Left lung (tissue), 10 donors: ENCODE measurements around the gene DZIP1L. TPM values are rescaled to one million over a fixed set of nuclear protein-coding genes. Genes with fewer than 3 reads are reported as not detected.

Experiments used
- ATAC-seq: fragments of 200-7000 bp; cut with Tn5 transposase; one replicate; pipeline ENCODE4 v1.9.1; 2020; ENCODE audit warnings: moderate library complexity
- DNase-seq, 4 donors: peaks; one replicate each; pipeline ENCODE4 v3.0.0-alpha.2; 2013 to 2020
- H3K27ac ChIP-seq, 2 donors: fragments of 200-600 bp; sonication (generic) in 1 of 2; one replicate each; pipeline versions ENCODE4 v1.5.0 to v1.8.0; 2020 to 2021
- H3K27me3 ChIP-seq, 2 donors: fragments of 200-600 bp; sonication (generic) in 1 of 2; one replicate each; pipeline versions ENCODE4 v1.5.0 to v1.8.0; 2020 to 2021
- H3K36me3 ChIP-seq, 2 donors: fragments of 200-600 bp; sonication (generic) in 1 of 2; one replicate each; pipeline versions ENCODE4 v1.5.0 to v1.8.0; 2020 to 2021
- H3K4me1 ChIP-seq, 2 donors: fragments of 200-600 bp; one replicate each; pipeline ENCODE4 v1.8.0; 2021
- H3K4me3 ChIP-seq, 2 donors: fragments of 200-600 bp; sonication (generic) in 1 of 2; one replicate each; pipeline versions ENCODE4 v1.5.0 to v1.8.0; 2020 to 2021; ENCODE audit warnings: mild to moderate bottlenecking in 1 of 2
- H3K9me3 ChIP-seq, 2 donors: fragments of 200-600 bp; sonication (generic) in 1 of 2; one replicate each; pipeline versions ENCODE4 v1.5.0 to v1.8.0; 2020 to 2021
- CTCF ChIP-seq, 2 donors: fragments of 200-600 bp; sonication (generic) in 1 of 2; IDR thresholded peaks; one replicate each; pipeline versions ENCODE4 v1.5.0 to v1.8.0; 2021; ENCODE audit warnings: antibody characterized with exemption in 2 of 2
- intact Hi-C, 2 donors: fragments of 100-400 bp; cut with DNase I; formaldehyde crosslinking; loops; one replicate each; pipeline versions ENCODE4 v1.11.2 to v1.14.2; 2022
- polyA plus RNA-seq, 6 donors: library from polyadenylated mRNA; unstranded; fragments of 120-200 nt; gene quantifications; one replicate each; pipeline ENCODE4 v1.2.1, GENCODE V29; 2013; ENCODE audit not compliant: insufficient read length in 6 of 6
- total RNA-seq, 2 donors: library from RNA; stranded (reverse); fragmentation: NEBNext Ultra II Directional; extraction: Animal tissue kit (Norgen Biotek cat#: 25700); gene quantifications; one replicate each; pipeline ENCODE4 v1.2.1, GENCODE V29; 2021
- donor health status: DM: no; HTN: yes; CAD: no.
- donor health status: DM: no; HTN: no; CAD: no.

Gene DZIP1L
- total and polyA plus RNA-seq, 8 donors: 14.0 to 24.2 (median 19.7) TPM

DNA sequence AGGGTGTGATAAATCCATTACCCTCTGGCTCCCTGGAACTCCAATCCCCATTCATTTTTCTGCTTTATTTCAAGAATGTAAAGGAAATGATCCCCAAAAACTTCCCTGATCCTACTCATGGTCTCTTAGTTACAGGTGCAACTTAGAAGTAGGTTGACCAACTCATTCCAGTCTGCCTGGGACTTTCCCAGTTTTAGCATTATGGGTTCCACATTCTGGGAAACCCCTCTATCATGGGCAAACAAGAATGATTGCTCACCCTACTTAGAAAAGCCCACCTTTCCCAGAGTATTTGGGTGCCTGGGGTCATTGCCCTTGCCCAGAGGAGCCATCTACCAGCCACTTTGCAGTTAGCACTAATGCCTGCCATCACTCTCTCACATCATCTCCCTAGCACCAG lies 89.9 kb downstream of the DZIP1L start:
- no peak for DNase-seq
- intact Hi-C loops: no loop called here
- no peak overlapping the region for H3K27ac ChIP-seq
- no peaks in the 10 kb centered on the region for H3K27me3 ChIP-seq
- H3K36me3 ChIP-seq: peaks cover 0 to 59% of the 10 kb centered on the region in 2 donors
- H3K4me3 ChIP-seq: no peak overlapping the region
- H3K4me1 ChIP-seq: no peaks in the 10 kb centered on the region
- ATAC-seq: no peak
- H3K9me3 ChIP-seq: no peaks in the 10 kb centered on the region
- no peak for TF ChIP-seq CTCF (IDR thresholded peaks at IDR 0.05)

DNA sequence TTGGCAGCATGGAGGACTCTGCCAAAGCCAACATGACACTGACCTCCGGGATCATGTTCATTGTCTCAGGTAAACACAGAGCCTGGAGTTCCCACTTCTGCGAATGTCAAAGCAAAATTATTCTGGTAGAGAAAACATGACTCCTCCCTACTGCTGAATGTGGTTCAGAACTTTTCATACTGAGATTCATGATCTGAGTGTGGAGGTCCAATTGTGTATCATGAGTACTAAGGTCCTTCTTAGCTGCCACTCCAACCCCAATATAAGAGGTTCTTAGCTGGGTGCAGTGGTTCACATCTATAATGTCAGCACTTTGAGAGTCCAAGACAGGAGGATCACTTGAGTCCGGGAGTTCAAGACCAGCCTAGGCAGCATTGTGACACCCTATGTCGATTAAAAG lies 91.7 kb downstream of the DZIP1L start:
- H3K27me3 ChIP-seq: no peaks in the 10 kb centered on the region
- H3K4me1 ChIP-seq: no peaks in the 10 kb centered on the region
- TF ChIP-seq CTCF (IDR thresholded peaks at IDR 0.05): no peak
- H3K9me3 ChIP-seq: no peaks in the 10 kb centered on the region
- intact Hi-C loops: no loop called here
- ATAC-seq: no peak
- DNase-seq: no peak
- H3K4me3 ChIP-seq: no peak overlapping the region
- no peak overlapping the region for H3K27ac ChIP-seq
- peaks cover 0 to 42% of the 10 kb centered on the region in 2 donors for H3K36me3 ChIP-seq

- H3K27ac ChIP-seq: peak overlapping the region; percentile 47 to 62
- no peaks in the 10 kb centered on the region for H3K27me3 ChIP-seq
- H3K4me3 ChIP-seq: no peak overlapping the region
- intact Hi-C loops: no loop called here
- no peak for TF ChIP-seq CTCF (IDR thresholded peaks at IDR 0.05)
- DNase-seq (peak in 2 of 4 donors; percentile 5 to 39), ATAC-seq (peak; percentile 79)
- H3K36me3 ChIP-seq: peaks cover 0 to 14% of the 10 kb centered on the region in 2 donors
- H3K4me1 ChIP-seq: no peaks in the 10 kb centered on the region
- no peaks in the 10 kb centered on the region for H3K9me3 ChIP-seq
These were observed 95.9 kb downstream of the DZIP1L start for GRCh38 chr3:138019281-138020069.

GRCh38 chr3:138016065-138016464 lies 99.3 kb downstream of the DZIP1L start:
- Histone ChIP-seq H3K36me3 (no peaks in the 10 kb centered on the region), H3K27me3 (no peaks in the 10 kb centered on the region), H3K9me3 (no peaks in the 10 kb centered on the region), H3K4me1 (no peaks in the 10 kb centered on the region), H3K4me3 (no peak overlapping the region), H3K27ac (no peak overlapping the region)
- intact Hi-C loops: no loop called here
- ATAC-seq (no peak), DNase-seq (no peak)
- no peak for TF ChIP-seq CTCF (IDR thresholded peaks at IDR 0.05)

DNA sequence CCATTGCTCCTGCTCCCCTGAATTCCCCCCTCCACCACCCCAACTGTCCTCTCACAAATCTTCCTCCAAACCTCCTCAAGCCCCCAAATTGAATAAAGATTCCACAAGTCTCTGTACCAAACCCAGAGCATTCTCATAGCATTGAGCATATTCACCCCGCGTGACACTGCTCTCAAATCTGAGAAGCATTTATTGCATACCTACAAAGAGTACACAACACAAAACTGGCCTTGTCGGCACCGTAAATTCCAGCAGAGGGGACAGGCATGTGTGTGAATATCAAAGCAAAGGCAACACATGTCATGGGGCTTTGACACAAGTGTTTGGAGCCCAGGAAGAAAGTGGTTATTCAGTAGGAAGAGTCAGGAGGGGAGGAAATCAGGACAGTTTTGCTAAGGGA lies 102.9 kb downstream of the DZIP1L start:
- no peak for TF ChIP-seq CTCF (IDR thresholded peaks at IDR 0.05)
- Histone ChIP-seq H3K4me3 (peak overlapping the region in 1 of 2 donors; percentile 10), H3K27ac (peak overlapping the region; percentile 24 to 33), H3K4me1 (no peaks in the 10 kb centered on the region), H3K9me3 (no peaks in the 10 kb centered on the region), H3K36me3 (no peaks in the 10 kb centered on the region), H3K27me3 (no peaks in the 10 kb centered on the region)
- intact Hi-C loops: no loop called here
- ATAC-seq (peak; percentile 17), DNase-seq (no peak)

Other genes with a start within 250 kb of the DZIP1L start
- 100 to 1,000 TPM in 1 of 2 donors, 10 to 100 TPM in 1; 66.8 to 354 TPM for gene CLDN18, start 105.4 kb downstream of the DZIP1L start, total RNA-seq
- gene CLDN18, start 105.4 kb downstream of the DZIP1L start, polyA plus RNA-seq: 100 to 1,000 TPM in 1 of 6 donors, 10 to 100 TPM in 5; 53.1 to 140 (median 63.5) TPM
- not detected for gene A4GNT, start 16.8 kb upstream of the DZIP1L start, total RNA-seq
- gene A4GNT, start 16.8 kb upstream of the DZIP1L start, polyA plus RNA-seq: under 1 TPM; 0.21 to 0.53 (median 0.39) TPM
- 10 to 100 TPM; 16.7 to 17.7 TPM for gene DBR1, start 59.3 kb upstream of the DZIP1L start, total RNA-seq
- 10 to 100 TPM; 17.4 to 21.5 (median 21.0) TPM for gene DBR1, start 59.3 kb upstream of the DZIP1L start, polyA plus RNA-seq
- gene ARMC8, start 71.7 kb upstream of the DZIP1L start, total RNA-seq: 10 to 100 TPM; 37.1 to 50.6 TPM
- 10 to 100 TPM; 46.5 to 56.4 (median 51.0) TPM for gene ARMC8, start 71.7 kb upstream of the DZIP1L start, polyA plus RNA-seq
- gene NME9, start 214.2 kb upstream of the DZIP1L start, total RNA-seq: 1 to 10 TPM in 1 of 2 donors, not detected in 1; 1.8 TPM
- gene NME9, start 214.2 kb upstream of the DZIP1L start, polyA plus RNA-seq: 1 to 10 TPM; 2.8 to 5.9 (median 4.0) TPM
- 10 to 100 TPM; 41.0 to 48.0 TPM for gene MRAS, start 233.0 kb upstream of the DZIP1L start, total RNA-seq
- gene MRAS, start 233.0 kb upstream of the DZIP1L start, polyA plus RNA-seq: 10 to 100 TPM; 18.1 to 28.4 (median 19.2) TPM